ENCODE results near the gene SLC2A13.

GRCh38 chr12:39816671-39817185 lies 289.2 kb downstream of the SLC2A13 start:
- no peak for TF ChIP-seq CTCF (conservative IDR thresholded peaks at IDR 0.05; ENCODE audit: low read length)
- no peak for TF ChIP-seq EZH2phosphoT487 (IDR thresholded peaks at IDR 0.05; ENCODE audit: borderline replicate concordance)
